Head of caudate nucleus (tissue), 42 donors: Measurements from ENCODE around the gene CPNE2.
"Not testable (repeated sequence)": the region's sequence is repeated elsewhere in the genome, so short reads cannot be mapped to it uniquely, and the experiment has no call there.

Experiments
- DNase-seq, 42 donors: peaks; one replicate each; pipeline versions ENCODE4 v3.0.0 to v3.0.0-alpha.2; 2020 to 2021; ENCODE audit warnings: mixed read lengths in 7 of 42
- intact Hi-C: fragments of 100-400 bp; cut with DNase I; formaldehyde crosslinking; loops from one replicate; pipeline ENCODE4 v1.15.0; 2022

The CPNE2 gene

DNA sequence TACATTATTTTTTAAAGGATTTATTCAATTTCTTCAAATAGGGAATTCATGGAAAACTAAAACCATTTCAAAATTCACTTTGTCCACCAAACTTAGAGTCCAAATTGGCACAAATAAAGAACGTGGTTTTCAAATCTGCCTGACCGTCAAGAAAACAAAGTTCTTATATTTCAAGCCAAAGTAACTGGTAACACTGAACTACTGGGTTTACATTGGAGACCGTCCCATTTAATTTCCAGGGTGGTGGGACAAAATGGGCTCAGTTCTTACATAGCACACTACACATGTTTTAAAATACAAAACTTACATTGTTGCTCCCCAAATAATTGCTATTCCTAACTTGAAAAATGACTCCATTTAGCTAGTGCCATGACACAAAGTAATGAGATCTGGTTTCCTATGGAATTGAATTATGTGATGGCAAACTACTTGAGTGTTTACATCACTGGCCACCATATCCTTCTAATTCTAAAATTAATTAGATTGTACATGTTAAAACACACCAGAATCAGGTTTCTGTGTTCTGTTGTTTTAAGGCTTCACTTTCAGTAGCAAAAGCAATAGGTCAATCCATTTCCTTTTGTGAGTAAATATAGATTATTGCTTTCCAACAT, 86.9 kb downstream of the CPNE2 start:
- DNase-seq = no peak
- intact Hi-C loops = no loop called here

DNA sequence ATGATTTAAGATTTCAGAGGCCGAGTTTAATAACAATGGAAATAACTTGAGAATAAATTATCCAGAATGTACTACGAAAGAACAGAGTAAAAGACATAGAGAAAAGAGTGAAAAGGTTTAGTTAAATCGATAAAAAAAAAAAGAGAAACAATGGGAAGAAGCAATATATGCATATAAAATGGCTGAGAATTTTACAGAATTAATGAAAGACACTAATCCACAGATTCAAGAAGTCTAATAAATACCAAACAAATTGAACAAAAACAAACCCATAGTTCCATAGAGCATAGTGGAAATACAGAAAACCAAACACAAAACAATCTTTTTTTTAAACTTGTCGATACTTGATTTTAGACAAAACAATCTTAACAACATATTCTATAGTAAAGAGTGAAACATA, 91.7 kb downstream of the CPNE2 start:
- no peak for DNase-seq
- intact Hi-C loops = no loop called here

DNA sequence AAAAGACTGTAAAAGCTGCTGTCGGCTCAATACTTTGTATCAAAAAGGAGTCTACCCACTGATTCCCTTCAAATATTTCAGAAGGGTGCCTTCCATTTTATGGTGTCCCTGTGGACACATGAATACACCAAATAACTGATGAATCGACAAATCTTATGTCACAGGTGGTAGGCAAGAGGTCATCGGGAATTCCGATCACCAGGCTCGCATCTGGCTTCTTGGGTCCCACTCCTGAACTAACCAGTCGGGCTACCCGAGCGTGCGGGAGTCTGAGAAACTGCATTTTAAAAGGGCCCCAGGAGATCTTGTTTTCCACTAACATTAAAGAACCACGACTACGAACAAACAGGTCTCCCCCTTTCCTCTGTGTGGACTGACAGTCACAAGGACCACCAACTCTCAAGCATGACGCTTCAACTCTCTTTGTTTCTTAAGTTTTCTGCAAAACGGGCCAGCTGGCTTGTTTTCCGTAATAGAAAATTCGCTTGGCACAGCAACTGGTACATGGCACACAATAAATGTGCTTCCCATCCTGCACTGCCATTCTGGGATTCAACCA, 92.6 kb downstream of the CPNE2 start:
- DNase-seq = peak in 6 of 42 donors; percentile 20 to 46 (median 30)
- intact Hi-C loops = loop anchor here (5.0 kb wide), 1 partner anchor 57 kb away; no protein-coding TSS in a partner anchor

DNA sequence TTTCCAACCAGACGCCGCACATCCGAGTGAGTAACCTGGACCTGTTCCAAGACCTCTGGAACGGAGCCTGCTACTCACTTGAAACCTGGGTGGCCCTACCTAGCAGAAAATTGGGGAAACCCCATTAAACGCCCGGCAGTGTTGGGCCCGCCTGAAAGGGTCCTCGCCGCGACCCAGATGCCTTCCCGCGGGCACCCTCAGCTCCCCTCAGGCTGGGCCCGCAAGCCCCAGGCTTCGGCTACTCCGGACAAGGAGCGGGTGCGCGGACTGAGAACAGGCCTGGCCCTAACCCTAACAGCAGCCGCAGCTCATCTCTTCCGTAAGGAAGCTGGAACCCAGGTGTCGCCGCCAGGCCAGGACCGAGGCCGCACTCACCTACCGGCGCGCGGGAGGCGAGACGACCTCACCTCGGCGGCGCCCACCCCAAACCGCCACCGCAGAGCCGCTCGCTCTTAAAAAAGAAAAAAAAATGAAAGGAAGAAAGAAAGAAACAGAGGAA, 93.1 kb downstream of the CPNE2 start:
- peak in 31 of 42 donors; percentile 5 to 78 (median 51) for DNase-seq
- intact Hi-C loops = loop anchor here (5.0 kb wide), 1 partner anchor 57 kb away; no protein-coding TSS in a partner anchor

DNA sequence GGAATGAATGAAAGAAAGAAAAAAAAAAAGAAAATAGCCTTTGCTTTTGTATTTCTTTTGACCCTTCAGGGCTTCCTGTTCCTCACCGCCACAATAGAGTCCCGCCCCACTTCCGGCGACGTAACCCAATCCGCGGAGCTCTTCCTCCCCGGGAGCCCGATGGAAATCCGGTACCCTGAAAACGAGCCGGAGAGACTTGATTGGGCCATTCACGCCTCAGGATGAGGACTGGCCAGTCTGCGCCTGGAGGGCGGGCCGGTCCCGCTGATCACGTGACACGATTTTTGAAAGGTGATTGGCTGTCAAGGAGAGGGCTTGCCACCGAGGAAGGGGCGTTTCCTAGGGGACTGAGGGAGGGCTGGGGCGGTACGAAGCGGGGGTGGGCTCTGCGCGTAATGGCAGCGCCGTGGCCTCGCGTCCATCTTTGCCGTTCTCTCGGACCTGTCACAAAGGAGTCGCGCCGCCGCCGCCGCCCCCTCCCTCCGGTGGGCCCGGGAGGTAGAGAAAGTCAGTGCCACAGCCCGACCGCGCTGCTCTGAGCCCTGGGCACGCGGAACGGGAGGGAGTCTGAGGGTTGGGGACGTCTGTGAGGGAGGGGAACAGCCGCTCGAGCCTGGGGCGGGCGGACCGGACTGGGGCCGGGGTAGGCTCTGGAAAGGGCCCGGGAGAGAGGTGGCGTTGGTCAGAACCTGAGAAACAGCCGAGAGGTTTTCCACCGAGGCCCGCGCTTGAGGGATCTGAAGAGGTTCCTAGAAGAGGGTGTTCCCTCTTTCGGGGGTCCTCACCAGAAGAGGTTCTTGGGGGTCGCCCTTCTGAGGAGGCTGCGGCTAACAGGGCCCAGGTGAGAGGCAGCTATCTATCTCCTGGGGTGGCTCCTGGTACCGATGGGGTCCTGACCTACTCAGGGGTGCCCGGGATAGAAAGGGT, 93.8 kb downstream of the CPNE2 start, which contains the start of the genes PSME3IP1 and RSPRY1:
TSS of gene PSME3IP1 (minus strand) at position 95 of the 927 bp plus-strand sequence. CDS start 12,185 bp downstream, outside the sequence.
TSS of gene RSPRY1 (plus strand) at position 385 of the 927 bp plus-strand sequence. CDS start 18,330 bp downstream, outside the sequence.
- DNase-seq = peak; percentile 94 to 100 (median 99)
- intact Hi-C loops = loop anchor here (5.0 kb wide), 1 partner anchor 56 kb away; no protein-coding TSS in a partner anchor

DNA sequence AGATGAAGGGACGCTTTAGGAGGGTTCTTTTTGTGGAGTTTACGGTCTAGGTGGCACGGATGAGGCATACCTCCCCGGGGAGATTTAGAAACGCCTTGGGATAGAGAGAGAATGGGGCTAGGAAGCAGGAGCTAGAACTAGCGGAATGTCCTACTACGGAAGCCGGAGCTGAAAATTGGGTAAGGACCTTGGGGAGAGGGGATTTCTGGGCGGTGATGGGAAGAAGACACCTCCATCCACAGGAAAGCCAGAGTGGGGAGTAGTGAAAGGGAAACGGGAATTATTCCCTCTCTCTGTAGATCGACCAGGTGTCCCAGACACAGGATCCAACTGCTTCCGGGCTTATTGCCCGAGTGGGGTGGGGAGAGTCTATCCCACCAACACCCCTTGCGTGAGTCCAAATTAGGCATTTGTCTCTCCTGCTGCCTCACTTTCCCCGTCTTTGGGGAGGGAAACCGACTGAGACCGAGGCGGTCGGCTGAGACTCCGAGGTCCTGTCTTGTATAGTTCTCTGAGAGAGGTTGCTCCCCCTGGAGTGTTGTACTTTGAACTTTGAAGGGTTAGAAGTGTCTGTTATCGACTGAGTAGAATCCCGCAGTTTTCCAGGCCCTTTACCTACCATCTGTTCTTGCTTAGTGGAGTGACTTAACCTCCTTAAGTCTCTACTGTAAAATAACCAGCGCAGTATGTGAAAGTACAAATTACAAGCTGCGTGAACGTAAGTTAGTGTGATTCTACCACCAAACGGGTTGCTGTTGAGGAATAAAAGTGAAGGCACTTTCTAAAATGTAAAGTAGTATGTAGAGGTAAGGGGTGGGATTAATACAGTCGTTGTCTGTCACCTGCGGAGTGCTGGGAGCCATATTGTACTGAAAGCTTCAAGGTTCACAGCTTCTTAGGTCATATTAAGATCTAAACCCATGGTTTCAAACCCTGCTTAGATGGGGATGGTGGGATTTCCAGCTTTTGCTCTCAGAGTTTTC, 94.8 kb downstream of the CPNE2 start:
- peak in 11 of 42 donors; percentile 7 to 36 (median 16) for DNase-seq
- intact Hi-C loops = loop anchor here (5.0 kb wide), 1 partner anchor 55 kb away; no protein-coding TSS in a partner anchor

DNA sequence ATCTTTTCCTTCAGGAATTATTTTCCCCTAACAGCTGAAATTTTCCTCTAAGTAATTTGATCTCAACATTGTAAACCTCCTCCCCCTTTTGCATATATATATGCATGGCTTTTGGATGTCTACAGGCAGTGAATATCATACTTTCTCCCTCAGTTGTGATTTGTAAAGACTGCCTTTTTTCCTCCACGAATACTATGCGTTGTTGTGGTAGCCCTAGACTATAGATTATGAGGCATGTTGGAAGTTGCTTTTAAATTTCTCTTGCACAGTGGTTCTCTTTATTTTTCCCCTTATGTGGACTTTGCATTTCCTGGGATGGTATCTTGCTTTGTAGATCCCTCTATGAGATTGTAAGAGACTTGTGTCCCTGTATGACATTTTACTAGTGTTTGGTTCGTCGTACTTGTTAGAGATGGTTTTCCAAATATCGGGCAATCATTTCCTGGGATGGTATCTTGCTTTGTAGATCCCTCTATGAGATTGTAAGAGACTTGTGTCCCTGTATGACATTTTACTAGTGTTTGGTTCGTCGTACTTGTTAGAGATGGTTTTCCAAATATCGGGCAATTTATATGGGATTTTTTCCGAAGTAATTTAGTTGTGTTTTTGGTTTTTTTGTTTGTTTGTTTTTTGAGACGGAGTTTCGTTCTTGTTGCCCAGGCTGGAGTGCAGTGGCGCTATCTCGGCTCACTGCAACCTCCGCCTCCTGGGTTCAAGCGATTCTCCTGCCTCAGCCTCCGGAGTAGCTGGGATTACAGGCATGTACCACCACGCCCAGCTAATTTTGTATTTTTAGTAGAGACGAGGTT, 95.7 kb downstream of the CPNE2 start:
- intact Hi-C loops = loop anchor here (5.0 kb wide), 1 partner anchor 54 kb away; no protein-coding TSS in a partner anchor
- not testable (repeated sequence) for DNase-seq

DNA sequence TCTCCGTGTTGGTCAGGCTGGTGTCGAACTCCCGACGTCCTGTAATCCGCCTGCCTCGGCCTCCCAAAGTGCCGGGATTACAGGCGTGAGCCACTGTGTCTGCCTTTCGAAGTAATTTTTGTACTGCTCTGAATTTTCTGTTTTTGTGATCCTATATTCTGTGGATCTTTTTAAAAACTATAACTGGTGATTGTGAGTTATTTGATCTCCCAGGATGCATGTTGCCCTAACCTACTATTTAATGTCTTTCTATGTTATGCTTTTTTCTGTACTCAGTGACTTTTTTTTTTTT, 96.3 kb downstream of the CPNE2 start:
- intact Hi-C loops = loop anchor here (5.0 kb wide), 1 partner anchor 54 kb away; no protein-coding TSS in a partner anchor
- DNase-seq = no peak

DNA sequence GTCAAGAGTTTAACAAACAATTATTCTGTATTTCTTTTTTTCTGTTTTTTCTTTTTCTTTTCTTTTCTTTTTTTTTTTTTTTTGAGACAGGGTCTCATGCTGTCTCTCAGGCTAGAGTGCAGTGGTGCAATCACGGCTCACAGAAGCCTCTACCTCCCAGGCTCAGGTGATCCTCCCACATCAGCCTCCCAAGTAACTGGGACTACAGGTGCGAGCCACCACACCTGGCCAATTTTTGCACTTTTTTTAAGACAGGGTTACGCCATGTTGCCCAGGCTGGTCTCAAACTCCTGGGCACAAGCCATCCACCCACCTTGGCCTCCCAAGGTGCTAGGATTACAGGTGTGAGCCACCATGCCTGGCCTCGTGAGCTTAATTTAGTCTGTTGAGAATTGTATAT, 97.1 kb downstream of the CPNE2 start:
- DNase-seq = not testable (repeated sequence)
- intact Hi-C loops = loop anchor here (5.0 kb wide), 1 partner anchor 53 kb away; no protein-coding TSS in a partner anchor

DNA sequence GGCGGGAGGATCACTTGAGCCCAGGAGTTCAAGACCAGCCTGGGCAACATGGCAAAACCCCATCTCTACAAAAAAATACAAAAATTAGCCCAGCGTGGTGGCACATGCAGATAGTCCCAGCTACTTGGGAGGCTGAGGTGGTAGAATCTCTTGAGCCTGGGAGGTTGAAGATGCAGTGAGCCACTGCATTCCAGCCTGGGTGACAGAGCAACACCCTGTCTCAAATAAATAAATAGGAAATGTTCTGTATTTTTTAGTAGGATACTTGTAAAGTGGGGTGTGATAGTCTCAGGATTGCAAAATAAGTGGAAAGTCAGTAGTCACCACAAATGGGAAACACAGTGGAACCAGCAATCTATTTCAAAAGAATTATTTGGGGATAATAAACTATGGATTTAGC, 97.8 kb downstream of the CPNE2 start:
- intact Hi-C loops = no loop called here
- no peak for DNase-seq

DNA sequence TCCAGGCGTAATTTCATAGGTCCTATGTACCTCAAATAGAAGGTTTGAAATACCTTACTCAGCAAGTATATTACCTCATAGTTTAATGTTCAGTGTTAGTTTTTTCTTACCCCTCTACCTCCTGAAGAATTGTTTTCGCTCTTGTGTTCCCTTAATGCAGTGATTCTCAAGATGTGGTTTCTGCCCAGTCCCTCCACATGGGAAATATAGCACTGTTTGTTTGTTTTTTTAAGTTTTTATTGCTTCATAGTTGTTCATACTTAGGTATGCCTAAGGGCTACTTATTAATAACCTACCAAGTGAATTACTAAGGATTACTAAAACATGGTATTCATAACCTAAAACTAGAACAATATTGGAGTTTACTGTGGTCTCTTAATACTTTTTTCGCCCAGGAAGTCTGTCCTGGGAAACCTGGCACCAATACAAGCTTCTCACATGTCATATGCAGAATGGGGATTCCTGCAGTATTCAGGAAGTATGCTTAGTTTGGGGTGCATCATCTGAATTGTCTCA, 98.7 kb downstream of the CPNE2 start:
- intact Hi-C loops = no loop called here
- no peak for DNase-seq

DNA sequence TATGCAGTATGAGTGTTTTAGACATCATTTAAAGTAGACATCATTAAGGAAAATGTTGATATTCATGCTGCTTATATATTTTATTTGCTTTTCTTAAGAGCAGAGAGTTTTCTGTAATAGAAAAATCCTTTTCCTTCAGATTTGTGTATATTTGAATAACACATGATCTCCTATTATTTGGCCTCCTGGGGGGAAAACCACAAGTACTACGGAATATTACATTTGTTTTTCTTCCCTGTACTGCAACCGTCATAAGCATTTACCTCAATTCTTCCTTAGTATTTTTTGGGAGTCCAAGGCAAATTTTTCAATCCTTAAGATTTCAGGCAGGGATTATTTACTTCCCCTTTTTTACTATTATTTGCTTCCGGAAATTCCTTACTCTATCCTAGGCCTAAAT, 99.8 kb downstream of the CPNE2 start:
- no peak for DNase-seq
- intact Hi-C loops = no loop called here

DNA sequence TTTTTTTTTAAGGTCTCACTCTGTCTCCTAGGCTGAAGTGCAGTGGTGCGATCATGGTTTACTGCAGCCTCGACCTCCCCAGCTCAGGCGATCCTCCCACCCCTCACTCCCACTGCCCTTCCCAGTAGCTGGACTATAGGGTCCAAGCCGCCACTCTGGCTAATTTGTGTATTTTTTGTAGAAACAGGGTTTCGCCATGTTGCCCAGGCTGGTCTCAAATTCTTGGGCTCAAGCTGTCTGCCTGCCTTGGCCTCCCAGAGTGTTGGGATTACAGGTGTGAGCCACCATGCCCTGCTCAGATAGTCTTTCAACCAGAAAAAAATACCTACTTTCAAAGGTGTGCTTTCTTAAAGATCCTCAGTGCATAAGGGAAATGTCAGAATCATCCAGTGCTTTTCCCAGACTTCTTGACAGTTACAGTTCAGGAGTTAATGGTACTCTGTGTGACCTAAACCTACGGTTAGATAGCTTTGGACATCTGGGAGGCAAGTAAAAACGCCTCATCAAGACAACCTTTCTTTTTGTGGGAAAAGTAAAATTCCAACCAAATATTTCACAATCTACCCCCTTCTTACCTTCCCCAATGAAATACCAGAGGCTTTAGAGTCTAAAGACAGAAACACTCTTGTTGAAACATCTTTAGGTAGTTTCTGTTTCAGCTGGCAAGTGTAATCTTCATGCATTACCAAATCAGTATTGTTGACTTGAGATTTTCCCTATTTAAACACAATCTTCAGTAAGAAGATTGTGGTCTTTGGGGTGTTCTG, 100.5 kb downstream of the CPNE2 start:
- no peak for DNase-seq
- intact Hi-C loops = no loop called here

DNA sequence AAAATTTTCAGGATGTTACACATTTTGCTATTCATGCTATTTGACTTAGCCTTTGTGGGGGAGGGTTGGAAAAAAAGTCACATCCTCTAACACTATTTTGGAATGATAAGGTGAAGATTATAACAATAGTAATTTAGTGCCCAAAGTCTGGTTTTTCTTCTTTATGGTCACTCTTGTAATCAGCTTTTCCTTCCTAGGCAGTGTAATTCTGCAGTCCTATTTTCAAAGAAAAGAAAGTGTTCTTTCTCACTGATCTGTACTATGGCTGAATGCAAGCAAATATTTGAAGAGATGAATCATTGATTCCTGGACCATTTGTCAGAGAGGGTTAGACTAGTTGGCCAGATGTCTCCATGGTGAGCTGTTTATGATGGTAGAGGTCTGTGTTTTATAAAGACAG, 102.1 kb downstream of the CPNE2 start:
- DNase-seq = no peak
- intact Hi-C loops = no loop called here

DNA sequence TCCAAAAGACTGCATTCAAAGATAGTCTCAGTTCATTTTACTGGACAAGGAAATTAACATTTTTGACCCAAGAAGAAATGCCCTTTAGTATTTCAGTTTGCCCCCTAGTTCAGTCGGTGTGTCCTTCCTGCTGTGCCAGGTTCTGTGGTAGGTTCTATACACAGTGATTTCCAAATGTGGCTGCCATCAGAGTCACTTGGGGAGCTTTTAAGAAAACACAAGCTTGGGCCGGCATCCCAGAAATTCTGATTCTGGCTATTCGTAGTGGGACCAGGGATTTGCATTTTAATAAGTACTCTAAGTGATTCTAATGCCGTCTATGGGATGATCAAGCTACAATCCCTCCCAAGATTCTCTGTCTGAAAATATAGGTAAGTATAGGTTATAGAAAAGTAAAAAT, 103.9 kb downstream of the CPNE2 start:
- DNase-seq = peak in 13 of 42 donors; percentile 14 to 57 (median 26)
- intact Hi-C loops = no loop called here

DNA sequence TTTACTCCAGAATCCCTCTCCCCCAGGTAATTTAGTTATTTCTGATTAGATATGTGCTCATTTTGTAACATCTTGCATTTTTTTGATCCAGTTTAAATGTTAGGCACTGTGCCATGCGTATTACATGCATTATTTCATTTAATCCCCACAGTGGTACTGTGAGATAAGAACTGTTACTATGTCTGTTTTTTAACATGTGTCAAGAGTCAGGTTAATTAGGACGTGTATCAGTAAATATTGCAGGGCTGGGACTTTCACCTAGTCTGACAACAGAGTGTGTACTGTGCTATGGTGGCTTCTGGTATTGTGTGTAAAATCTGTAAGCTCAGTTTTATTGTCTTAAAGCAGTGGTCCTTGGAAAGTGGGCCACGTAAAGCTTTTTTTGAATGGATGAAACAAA, 104.4 kb downstream of the CPNE2 start:
- intact Hi-C loops = no loop called here
- DNase-seq = no peak
